ENCODE data around the gene NUMA1.

Gene NUMA1

GRCh38 chr11:72010529-72011233 lies 69.7 kb downstream of the NUMA1 start:
- Histone ChIP-seq H3K4me2 (ENCODE audit: low read length) (no peak overlapping the region), H3K9me2 (replicated peaks; ENCODE audit: control insufficient read depth, low read length) (no peaks in the 10 kb centered on the region), H3K4me1 (ENCODE audit: control insufficient read depth, low read length) (no peaks in the 10 kb centered on the region), H3K79me2 (ENCODE audit: control insufficient read depth, low read length) (no peaks in the 10 kb centered on the region), H4K20me1 (ENCODE audit: control insufficient read depth, insufficient read depth, low read depth, low read length) (no peaks in the 10 kb centered on the region; the same call in 1 of the 2 replicates), H3K27ac (ENCODE audit: low read depth, low read length) (no peak overlapping the region), H3K9me3 (ENCODE audit: control insufficient read depth, insufficient read depth, low read length) (no peaks in the 10 kb centered on the region), H3F3A (ENCODE audit: control insufficient read depth, insufficient read depth) (no peaks in the 10 kb centered on the region), H3K36me3 (ENCODE audit: control insufficient read depth, low read length) (peaks cover 95% of the 10 kb centered on the region), H3K27me3 (ENCODE audit: control insufficient read depth, low read length) (no peaks in the 10 kb centered on the region), H3K4me3 (ENCODE audit: low read length) (no peak overlapping the region)
- no peak for TF ChIP-seq CTCF (IDR thresholded peaks at IDR 0.05; ENCODE audit: low read depth, low read length, poor library complexity, severe bottlenecking)
- no peak for TF ChIP-seq EZH2phosphoT487 (IDR thresholded peaks at IDR 0.05; ENCODE audit: borderline replicate concordance, low read length)

- Histone ChIP-seq H3K27me3 (ENCODE audit: control insufficient read depth, low read length) (no peaks in the 10 kb centered on the region), H3K9me2 (replicated peaks; ENCODE audit: control insufficient read depth, low read length) (no peaks in the 10 kb centered on the region), H3K36me3 (ENCODE audit: control insufficient read depth, low read length) (peaks cover 95% of the 10 kb centered on the region), H3K4me2 (ENCODE audit: low read length) (no peak overlapping the region), H3K4me3 (ENCODE audit: low read length) (no peak overlapping the region), H3K4me1 (ENCODE audit: control insufficient read depth, low read length) (no peaks in the 10 kb centered on the region), H4K20me1 (ENCODE audit: control insufficient read depth, insufficient read depth, low read depth, low read length) (no peaks in the 10 kb centered on the region; the same call in 1 of the 2 replicates), H3K79me2 (ENCODE audit: control insufficient read depth, low read length) (no peaks in the 10 kb centered on the region), H3K27ac (ENCODE audit: low read depth, low read length) (no peak overlapping the region), H3K9me3 (ENCODE audit: control insufficient read depth, insufficient read depth, low read length) (no peaks in the 10 kb centered on the region), H3F3A (ENCODE audit: control insufficient read depth, insufficient read depth) (no peaks in the 10 kb centered on the region)
- TF ChIP-seq CTCF (IDR thresholded peaks at IDR 0.05; ENCODE audit: low read depth, low read length, poor library complexity, severe bottlenecking) (no peak), EZH2phosphoT487 (IDR thresholded peaks at IDR 0.05; ENCODE audit: borderline replicate concordance, low read length) (no peak)
These were observed 71.2 kb downstream of the NUMA1 start for GRCh38 chr11:72009156-72009555.

- H3K4me1 ChIP-seq (ENCODE audit: control insufficient read depth, low read length): no peaks in the 10 kb centered on the region
- no peaks in the 10 kb centered on the region for H3K9me3 ChIP-seq (ENCODE audit: control insufficient read depth, insufficient read depth, low read length)
- TF ChIP-seq CTCF (IDR thresholded peaks at IDR 0.05; ENCODE audit: low read depth, low read length, poor library complexity, severe bottlenecking): no peak
- no peak for TF ChIP-seq EZH2phosphoT487 (IDR thresholded peaks at IDR 0.05; ENCODE audit: borderline replicate concordance, low read length)
- no peaks in the 10 kb centered on the region for H3K79me2 ChIP-seq (ENCODE audit: control insufficient read depth, low read length)
- H4K20me1 ChIP-seq (ENCODE audit: control insufficient read depth, insufficient read depth, low read depth, low read length): no peaks in the 10 kb centered on the region; the same call in 1 of the 2 replicates
- H3K9me2 ChIP-seq (replicated peaks; ENCODE audit: control insufficient read depth, low read length): no peaks in the 10 kb centered on the region
- H3F3A ChIP-seq (ENCODE audit: control insufficient read depth, insufficient read depth): no peaks in the 10 kb centered on the region
- H3K27ac ChIP-seq (ENCODE audit: low read depth, low read length): no peak overlapping the region
- H3K36me3 ChIP-seq (ENCODE audit: control insufficient read depth, low read length): peaks cover 95% of the 10 kb centered on the region
- no peaks in the 10 kb centered on the region for H3K27me3 ChIP-seq (ENCODE audit: control insufficient read depth, low read length)
- H3K4me2 ChIP-seq (ENCODE audit: low read length): no peak overlapping the region
- H3K4me3 ChIP-seq (ENCODE audit: low read length): no peak overlapping the region
These were observed 71.6 kb downstream of the NUMA1 start for GRCh38 chr11:72008728-72009127.

All from DOHH2 (cell line).